HEK293 (cell line): ENCODE data around the gene TP63.

Source experiments
- CTCF ChIA-PET: fragments of 350-600 bp; formaldehyde crosslinking; extraction: SDS; loops from one replicate; lab custom pipeline; 2021; ENCODE audit warnings: antibody characterized with exemption; lab: Yijun Ruan, JAX
- POLR2A ChIA-PET: fragments of 300-600 bp; formaldehyde crosslinking; extraction: SDS; loops from one replicate; lab custom pipeline; 2020; ENCODE audit warnings: antibody characterized with exemption, inconsistent platforms; lab: Yijun Ruan, JAX
- H3K27ac ChIP-seq: fragments of 200-500 bp; sonication (Bioruptor generic); 2 replicates; pipeline ENCODE4 v1.5.1; 2014; ENCODE audit warnings: low read depth, low read length, control low read depth, inconsistent platforms; ENCODE audit errors: extremely low read depth
- H3K36me3 ChIP-seq, 2 experiments: fragments of 200-500 bp in 1 of 2; sonication (Bioruptor generic) in 1 of 2; 1 replicate in 1 of 2; 2 replicates in 1 of 2; pipeline ENCODE4 v1.5.1; 2014 to 2017; ENCODE audit warnings: inconsistent platforms in 2 of 2, low read length in 2 of 2; ENCODE audit not compliant: control insufficient read depth in 2 of 2, insufficient read depth in 1 of 2
- H3K4me1 ChIP-seq: fragments of 200-500 bp; sonication (Bioruptor generic); 2 replicates; pipeline ENCODE4 v1.5.1; 2014; ENCODE audit warnings: mild to moderate bottlenecking, low read length, inconsistent platforms; ENCODE audit not compliant: control insufficient read depth, insufficient read depth
- H3K4me3 ChIP-seq: 2 replicates; pipeline ENCODE4 v1.5.1; 2011; ENCODE audit warnings: low read depth, mild to moderate bottlenecking, control low read depth, low read length, moderate library complexity
- H3K9me3 ChIP-seq: fragments of 200-500 bp; sonication (Bioruptor generic); 2 replicates; pipeline ENCODE4 v1.5.1; 2014; ENCODE audit warnings: low read depth, low read length, inconsistent platforms; ENCODE audit not compliant: control insufficient read depth, insufficient read depth
- KLF16 ChIP-seq: fragments of 450-650 bp; formaldehyde crosslinking; IDR thresholded peaks from 2 replicates; pipeline ENCODE4 v1.5.1; 2017; ENCODE audit warnings: missing biosample characterization, missing genetic modification characterization
- MZF1 ChIP-seq: fragments of 450-650 bp; formaldehyde crosslinking; IDR thresholded peaks from 2 replicates; pipeline ENCODE4 v1.5.1; 2017; ENCODE audit warnings: missing biosample characterization, missing genetic modification characterization, borderline replicate concordance
- REPIN1 ChIP-seq: fragments of 450-650 bp; formaldehyde crosslinking; IDR thresholded peaks from 2 replicates; pipeline ENCODE4 v1.5.1; 2017; ENCODE audit warnings: missing biosample characterization, missing genetic modification characterization, low read depth
- TCF7L2 ChIP-seq: IDR thresholded peaks from 2 replicates; pipeline ENCODE4 v1.6.1; 2011; ENCODE audit warnings: low read depth, mild to moderate bottlenecking, inconsistent platforms, low read length, moderate library complexity, borderline replicate concordance
- TRIM28 ChIP-seq: IDR thresholded peaks from 2 replicates; pipeline ENCODE4 v1.6.1; 2011; ENCODE audit warnings: low read length, control low read depth, borderline replicate concordance
- ZBTB20 ChIP-seq: fragments of 450-650 bp; formaldehyde crosslinking; IDR thresholded peaks from 2 replicates; pipeline ENCODE4 v1.5.1; 2016; ENCODE audit warnings: missing biosample characterization, missing genetic modification characterization
- ZEB2 ChIP-seq: fragments of 450-650 bp; formaldehyde crosslinking; IDR thresholded peaks from 2 replicates; pipeline ENCODE4 v1.5.1; 2016; ENCODE audit warnings: missing biosample characterization, missing genetic modification characterization
- ZNF121 ChIP-seq: fragments of 450-650 bp; formaldehyde crosslinking; IDR thresholded peaks from 2 replicates; pipeline ENCODE4 v1.5.1; 2016; ENCODE audit warnings: missing biosample characterization, missing genetic modification characterization
- ZNF138 ChIP-seq: fragments of 450-650 bp; formaldehyde crosslinking; IDR thresholded peaks from 2 replicates; pipeline ENCODE4 v1.5.1; 2016; ENCODE audit warnings: missing biosample characterization, missing genetic modification characterization, borderline replicate concordance
- ZNF16 ChIP-seq: fragments of 450-650 bp; formaldehyde crosslinking; IDR thresholded peaks from 2 replicates; pipeline ENCODE4 v1.5.1; 2016; ENCODE audit warnings: low read depth, missing biosample characterization, missing genetic modification characterization
- ZNF174 ChIP-seq: fragments of 450-650 bp; formaldehyde crosslinking; IDR thresholded peaks from 2 replicates; pipeline ENCODE4 v1.5.0; 2017; ENCODE audit warnings: missing biosample characterization, mild to moderate bottlenecking, missing genetic modification characterization
- ZNF19 ChIP-seq: fragments of 450-650 bp; formaldehyde crosslinking; IDR thresholded peaks from 2 replicates; pipeline ENCODE4; 2016; ENCODE audit warnings: missing biosample characterization, missing genetic modification characterization, low read depth
- ZNF280C ChIP-seq: fragments of 450-650 bp; formaldehyde crosslinking; IDR thresholded peaks from 2 replicates; pipeline ENCODE4 v1.5.1; 2016; ENCODE audit warnings: missing biosample characterization, missing genetic modification characterization
- ZNF302 ChIP-seq: fragments of 450-650 bp; formaldehyde crosslinking; IDR thresholded peaks from 2 replicates; pipeline ENCODE4 v1.5.1; 2016; ENCODE audit warnings: missing biosample characterization, missing genetic modification characterization, low read depth
- ZNF311 ChIP-seq: fragments of 450-650 bp; formaldehyde crosslinking; IDR thresholded peaks from 2 replicates; pipeline ENCODE4 v1.5.1; 2017; ENCODE audit warnings: missing biosample characterization, missing genetic modification characterization, borderline replicate concordance
- ZNF335 ChIP-seq: fragments of 450-650 bp; formaldehyde crosslinking; conservative IDR thresholded peaks from 2 replicates; pipeline ENCODE4 v1.5.1; 2016; ENCODE audit warnings: missing biosample characterization, missing genetic modification characterization
- ZNF362 ChIP-seq: fragments of 450-650 bp; formaldehyde crosslinking; IDR thresholded peaks from 2 replicates; pipeline ENCODE4 v1.5.1; 2016; ENCODE audit warnings: missing biosample characterization, missing genetic modification characterization
- ZNF416 ChIP-seq: fragments of 450-650 bp; formaldehyde crosslinking; IDR thresholded peaks from 2 replicates; pipeline ENCODE4 v1.5.1; 2016; ENCODE audit warnings: missing biosample characterization, missing genetic modification characterization
- ZNF514 ChIP-seq: fragments of 450-650 bp; formaldehyde crosslinking; IDR thresholded peaks from 2 replicates; pipeline ENCODE4 v1.5.1; 2016; ENCODE audit warnings: missing biosample characterization, missing genetic modification characterization
- ZNF548 ChIP-seq: fragments of 450-650 bp; formaldehyde crosslinking; IDR thresholded peaks from 2 replicates; pipeline ENCODE4 v1.5.1; 2016; ENCODE audit warnings: missing biosample characterization, missing genetic modification characterization
- ZNF629 ChIP-seq: fragments of 450-650 bp; formaldehyde crosslinking; IDR thresholded peaks from 2 replicates; pipeline ENCODE4 v1.5.1; 2017; ENCODE audit warnings: missing biosample characterization, missing genetic modification characterization
- ZNF776 ChIP-seq: fragments of 450-650 bp; formaldehyde crosslinking; IDR thresholded peaks from 2 replicates; pipeline ENCODE4 v1.5.0; 2017; ENCODE audit warnings: missing biosample characterization, missing genetic modification characterization, borderline replicate concordance
- ZNF792 ChIP-seq: fragments of 450-650 bp; formaldehyde crosslinking; IDR thresholded peaks from 2 replicates; pipeline ENCODE4 v1.5.1; 2016; ENCODE audit warnings: missing biosample characterization, missing genetic modification characterization
- ZSCAN4 ChIP-seq: fragments of 450-650 bp; formaldehyde crosslinking; IDR thresholded peaks from 2 replicates; pipeline ENCODE4 v1.5.1; 2017; ENCODE audit warnings: missing biosample characterization, missing genetic modification characterization
- ZXDB ChIP-seq: fragments of 450-650 bp; formaldehyde crosslinking; IDR thresholded peaks from 2 replicates; pipeline ENCODE4 v1.5.1; 2016; ENCODE audit warnings: missing biosample characterization, missing genetic modification characterization
- TF ChIP-seq, protein P1 (sequence below): fragments of 450-650 bp; formaldehyde crosslinking; conservative IDR thresholded peaks from 2 replicates; pipeline ENCODE4 v1.5.1; 2016; ENCODE audit warnings: low read depth, missing biosample characterization, missing genetic modification characterization

The TP63 gene

DNA sequence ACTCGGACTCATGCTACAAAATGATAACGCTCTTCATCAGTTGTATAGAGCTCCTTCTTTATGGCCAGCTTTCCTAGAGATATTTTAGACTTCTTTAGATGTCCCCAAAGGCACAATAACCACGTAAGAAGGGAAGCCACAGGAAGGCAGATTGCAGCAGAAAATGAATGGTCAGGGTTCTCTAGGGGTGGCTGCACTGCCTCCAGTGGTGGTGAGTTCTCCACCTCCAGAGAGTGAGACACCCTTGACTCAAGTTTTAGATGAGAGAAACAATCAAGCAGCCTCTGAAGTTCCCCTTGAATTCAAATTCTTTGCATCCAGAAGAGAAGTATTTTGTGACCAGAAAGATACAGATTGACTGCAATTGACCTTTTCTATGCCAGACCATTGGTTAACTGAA, 191.5 kb downstream of the TP63 start (continued):
- peak; percentile 46; the same call in 1 of the 2 replicates for TF ChIP-seq TRIM28
- TF ChIP-seq ZNF16, result no peak
- TF ChIP-seq ZNF335 (tag by site-specific recombination), result peak; percentile 36; the same call in 1 of the 2 replicates

- ChIA-PET CTCF (interaction anchor here (0.7 kb wide), 1 partner anchor 451 kb away, joined by 3 read pairs; no protein-coding TSS in a partner anchor), POLR2A (interaction anchor here (1.0 kb wide), 1 partner anchor 17 kb away, joined by 3 read pairs; no protein-coding TSS in a partner anchor)
- Histone ChIP-seq H3K36me3 (no peaks in the 10 kb centered on the region), H3K4me3 (no peak overlapping the region), H3K27ac (no peak overlapping the region), H3K9me3 (no peaks in the 10 kb centered on the region), H3K4me1 (no peaks in the 10 kb centered on the region)
- TF ChIP-seq ZXDB (tag by site-specific recombination) (no peak), ZSCAN4 (tag by site-specific recombination) (no peak), ZNF514 (tag by site-specific recombination) (no peak), ZNF335 (tag by site-specific recombination) (no peak; the same call in 1 of the 2 replicates), ZNF416 (tag by site-specific recombination) (no peak), ZNF174 (tag by site-specific recombination) (no peak), ZNF19 (tag by site-specific recombination) (no peak), REPIN1 (tag by site-specific recombination) (no peak), ZNF629 (tag by site-specific recombination) (peak; percentile 59; the same call in 1 of the 2 replicates), ZNF362 (tag by site-specific recombination) (peak; percentile 62), ZNF548 (tag by site-specific recombination) (no peak), ZNF311 (tag by site-specific recombination) (no peak), ZNF138 (tag by site-specific recombination) (no peak), ZBTB20 (tag by site-specific recombination) (peak; percentile 75), ZNF280C (tag by site-specific recombination) (no peak), ZNF776 (tag by site-specific recombination) (no peak), TCF7L2 (no peak), KLF16 (tag by site-specific recombination) (no peak), ZNF792 (tag by site-specific recombination) (no peak), ZEB2 (0 out of 2 replicates have a peak, but pooled peaks have one; percentile 44), MZF1 (tag by site-specific recombination) (no peak), ZNF121 (tag by site-specific recombination) (no peak), ZNF302 (no peak)
- TF ChIP-seq, protein P1, sequence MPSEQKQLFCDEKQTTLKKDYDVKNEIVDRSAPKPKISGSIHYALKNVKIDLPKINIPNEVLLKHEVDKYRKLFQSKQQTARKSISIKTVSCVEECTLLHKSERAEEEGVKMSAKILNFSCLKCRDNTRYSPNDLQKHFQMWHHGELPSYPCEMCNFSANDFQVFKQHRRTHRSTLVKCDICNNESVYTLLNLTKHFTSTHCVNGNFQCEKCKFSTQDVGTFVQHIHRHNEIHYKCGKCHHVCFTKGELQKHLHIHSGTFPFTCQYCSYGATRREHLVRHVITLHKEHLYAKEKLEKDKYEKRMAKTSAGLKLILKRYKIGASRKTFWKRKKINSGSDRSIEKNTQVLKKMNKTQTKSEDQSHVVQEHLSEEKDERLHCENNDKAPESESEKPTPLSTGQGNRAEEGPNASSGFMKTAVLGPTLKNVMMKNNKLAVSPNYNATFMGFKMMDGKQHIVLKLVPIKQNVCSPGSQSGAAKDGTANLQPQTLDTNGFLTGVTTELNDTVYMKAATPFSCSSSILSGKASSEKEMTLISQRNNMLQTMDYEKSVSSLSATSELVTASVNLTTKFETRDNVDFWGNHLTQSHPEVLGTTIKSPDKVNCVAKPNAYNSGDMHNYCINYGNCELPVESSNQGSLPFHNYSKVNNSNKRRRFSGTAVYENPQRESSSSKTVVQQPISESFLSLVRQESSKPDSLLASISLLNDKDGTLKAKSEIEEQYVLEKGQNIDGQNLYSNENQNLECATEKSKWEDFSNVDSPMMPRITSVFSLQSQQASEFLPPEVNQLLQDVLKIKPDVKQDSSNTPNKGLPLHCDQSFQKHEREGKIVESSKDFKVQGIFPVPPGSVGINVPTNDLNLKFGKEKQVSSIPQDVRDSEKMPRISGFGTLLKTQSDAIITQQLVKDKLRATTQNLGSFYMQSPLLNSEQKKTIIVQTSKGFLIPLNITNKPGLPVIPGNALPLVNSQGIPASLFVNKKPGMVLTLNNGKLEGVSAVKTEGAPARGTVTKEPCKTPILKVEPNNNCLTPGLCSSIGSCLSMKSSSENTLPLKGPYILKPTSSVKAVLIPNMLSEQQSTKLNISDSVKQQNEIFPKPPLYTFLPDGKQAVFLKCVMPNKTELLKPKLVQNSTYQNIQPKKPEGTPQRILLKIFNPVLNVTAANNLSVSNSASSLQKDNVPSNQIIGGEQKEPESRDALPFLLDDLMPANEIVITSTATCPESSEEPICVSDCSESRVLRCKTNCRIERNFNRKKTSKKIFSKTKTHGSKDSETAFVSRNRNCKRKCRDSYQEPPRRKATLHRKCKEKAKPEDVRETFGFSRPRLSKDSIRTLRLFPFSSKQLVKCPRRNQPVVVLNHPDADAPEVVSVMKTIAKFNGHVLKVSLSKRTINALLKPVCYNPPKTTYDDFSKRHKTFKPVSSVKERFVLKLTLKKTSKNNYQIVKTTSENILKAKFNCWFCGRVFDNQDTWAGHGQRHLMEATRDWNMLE, result no peak
Measured at GRCh38 chr3:189824629-189825312, 193.6 kb downstream of the TP63 start.
